ENCODE results near the gene CMIP. TPM values are rescaled to one million over a fixed set of nuclear protein-coding genes. Genes with fewer than 3 reads are reported as not detected.

The CMIP gene
- total RNA-seq, 1 donor from 2014 or later, result 11.1 TPM

DNA sequence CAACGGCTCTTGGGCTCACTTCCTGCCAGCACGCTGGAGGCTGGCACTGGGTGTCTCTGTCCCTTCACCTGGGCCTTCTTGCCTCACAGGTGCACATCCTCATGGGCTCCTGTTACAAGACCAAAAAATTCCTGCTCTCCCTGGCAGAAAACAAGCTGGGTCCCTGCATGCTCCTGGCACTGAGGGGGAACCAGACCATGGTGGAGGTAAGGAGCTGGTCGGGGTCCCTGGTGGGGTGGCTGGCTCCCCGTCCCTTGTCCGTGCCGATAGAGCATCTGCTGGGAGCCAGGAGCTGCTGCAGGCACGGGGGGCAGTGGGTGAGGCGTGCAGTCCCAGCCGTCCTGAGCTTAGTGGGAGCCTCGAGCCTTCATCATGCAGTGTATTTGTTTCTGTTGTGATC lies 255.0 kb downstream of the CMIP start:
- intact Hi-C loops (cut with DNase I), result no loop called here
- DNase-seq, result peak; percentile 20
- no peak for ATAC-seq (ENCODE audit: poor library complexity)

DNA sequence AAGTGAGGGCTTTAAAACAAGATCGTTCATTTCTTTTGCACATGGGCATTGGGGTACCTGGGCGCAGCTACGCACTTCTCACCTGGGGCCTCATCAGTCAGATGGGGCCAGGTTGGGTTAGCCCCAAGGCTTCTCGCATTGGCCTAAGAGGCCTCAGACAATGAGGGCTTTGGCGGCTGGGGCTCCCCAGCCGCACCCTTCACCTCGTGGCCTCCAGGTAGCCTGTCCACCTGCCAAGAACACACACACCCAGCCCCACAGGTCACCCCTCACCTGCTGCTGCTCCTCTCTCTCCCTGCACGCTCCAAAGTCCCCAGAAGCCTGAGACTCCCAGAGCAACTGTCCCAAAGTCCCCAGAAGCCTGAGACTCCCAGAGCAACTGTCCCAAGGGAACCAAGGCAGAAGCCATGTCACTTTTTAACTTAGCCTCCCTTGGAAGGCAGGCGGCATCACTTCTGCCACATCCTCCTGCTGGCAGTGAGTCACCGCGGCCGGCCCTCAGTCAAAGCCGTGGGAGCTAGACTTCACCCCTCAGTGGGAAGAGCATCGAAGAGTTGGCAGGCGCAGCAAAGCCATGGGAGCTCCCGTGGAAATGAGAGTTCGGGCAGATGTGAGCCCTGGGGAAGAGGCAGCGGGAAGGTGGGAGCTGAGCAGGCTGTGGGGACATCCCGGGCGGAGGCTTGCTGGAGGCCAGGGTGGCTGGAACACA lies 255.6 kb downstream of the CMIP start:
- DNase-seq (peak; percentile 38), ATAC-seq (ENCODE audit: poor library complexity) (no peak)
- intact Hi-C loops (cut with DNase I), result no loop called here

DNA sequence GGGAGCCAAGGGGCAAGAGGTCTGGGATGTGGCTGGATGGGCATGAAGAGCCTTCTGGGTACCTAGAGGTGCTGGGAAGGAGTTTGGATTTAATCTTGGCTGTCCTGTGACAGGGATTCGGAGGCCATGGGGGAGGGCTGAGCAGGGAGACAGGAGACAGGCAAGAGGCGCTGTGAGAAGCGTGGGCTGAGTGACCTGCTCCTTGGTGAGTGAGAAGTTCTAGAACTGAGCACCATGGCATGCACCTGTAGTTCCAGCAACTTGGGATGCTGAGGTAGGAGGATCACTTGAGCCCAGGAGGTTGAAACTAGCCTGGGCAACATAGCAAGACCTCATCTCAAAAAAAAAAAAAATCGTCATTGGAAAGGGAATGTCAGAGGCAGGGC lies 256.2 kb downstream of the CMIP start:
- intact Hi-C loops (cut with DNase I), result no loop called here
- no peak for ATAC-seq (ENCODE audit: poor library complexity)
- DNase-seq, result peak; percentile 17

DNA sequence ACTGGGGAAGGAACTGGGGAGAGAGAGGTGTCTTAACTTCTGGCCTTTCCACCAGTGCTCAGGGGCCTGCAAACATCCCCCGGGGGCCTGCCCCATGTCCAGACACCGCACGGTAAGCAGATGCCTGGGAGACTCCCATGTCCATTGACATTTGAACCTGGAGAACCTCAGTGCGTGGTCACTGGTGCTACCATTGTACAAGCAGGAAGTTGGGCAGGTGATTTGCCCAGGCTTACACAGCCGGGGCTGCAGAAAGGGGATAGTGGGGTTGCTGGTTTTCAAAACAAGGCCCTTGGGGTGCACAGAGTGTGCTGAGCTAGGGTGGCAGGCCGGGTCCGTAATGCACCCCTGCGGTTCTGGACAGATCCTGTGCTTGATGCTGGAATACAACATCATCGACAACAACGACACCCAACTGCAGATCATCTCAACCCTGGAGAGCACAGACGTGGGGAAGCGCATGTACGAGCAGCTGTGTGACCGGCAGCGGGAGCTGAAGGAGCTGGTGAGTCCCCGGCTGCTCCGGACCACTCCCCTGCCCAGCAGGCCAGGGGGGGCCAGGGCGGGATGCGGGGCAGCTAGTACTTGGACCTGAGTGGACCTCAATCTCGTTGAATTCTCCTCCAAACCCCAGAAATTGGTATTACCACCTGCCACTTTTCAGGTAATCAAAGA lies 256.8 kb downstream of the CMIP start:
- ATAC-seq (ENCODE audit: poor library complexity) (no peak), DNase-seq (peak; percentile 12)
- intact Hi-C loops (cut with DNase I), result no loop called here

DNA sequence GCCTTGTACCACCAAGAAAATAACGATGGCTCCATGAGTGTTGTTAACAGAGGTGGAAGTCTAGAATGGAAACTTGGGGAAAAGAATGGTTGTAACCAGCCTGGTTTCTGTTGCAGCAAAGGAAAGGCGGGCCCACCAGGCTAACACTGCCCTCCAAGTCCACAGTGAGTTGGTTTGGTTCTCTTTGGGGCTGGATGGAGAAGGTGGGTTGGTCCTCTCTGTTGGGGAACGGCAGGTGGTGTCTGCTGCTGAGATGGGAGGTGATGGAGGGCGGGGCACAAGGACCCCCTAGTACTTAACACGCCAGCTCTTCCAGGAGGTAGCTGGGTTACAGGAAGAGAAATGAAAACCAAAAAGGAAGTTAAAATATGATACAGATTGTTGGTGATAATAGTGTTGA lies 257.9 kb downstream of the CMIP start:
- ATAC-seq (ENCODE audit: poor library complexity) (no peak), DNase-seq (no peak)
- intact Hi-C loops (cut with DNase I), result no loop called here

DNA sequence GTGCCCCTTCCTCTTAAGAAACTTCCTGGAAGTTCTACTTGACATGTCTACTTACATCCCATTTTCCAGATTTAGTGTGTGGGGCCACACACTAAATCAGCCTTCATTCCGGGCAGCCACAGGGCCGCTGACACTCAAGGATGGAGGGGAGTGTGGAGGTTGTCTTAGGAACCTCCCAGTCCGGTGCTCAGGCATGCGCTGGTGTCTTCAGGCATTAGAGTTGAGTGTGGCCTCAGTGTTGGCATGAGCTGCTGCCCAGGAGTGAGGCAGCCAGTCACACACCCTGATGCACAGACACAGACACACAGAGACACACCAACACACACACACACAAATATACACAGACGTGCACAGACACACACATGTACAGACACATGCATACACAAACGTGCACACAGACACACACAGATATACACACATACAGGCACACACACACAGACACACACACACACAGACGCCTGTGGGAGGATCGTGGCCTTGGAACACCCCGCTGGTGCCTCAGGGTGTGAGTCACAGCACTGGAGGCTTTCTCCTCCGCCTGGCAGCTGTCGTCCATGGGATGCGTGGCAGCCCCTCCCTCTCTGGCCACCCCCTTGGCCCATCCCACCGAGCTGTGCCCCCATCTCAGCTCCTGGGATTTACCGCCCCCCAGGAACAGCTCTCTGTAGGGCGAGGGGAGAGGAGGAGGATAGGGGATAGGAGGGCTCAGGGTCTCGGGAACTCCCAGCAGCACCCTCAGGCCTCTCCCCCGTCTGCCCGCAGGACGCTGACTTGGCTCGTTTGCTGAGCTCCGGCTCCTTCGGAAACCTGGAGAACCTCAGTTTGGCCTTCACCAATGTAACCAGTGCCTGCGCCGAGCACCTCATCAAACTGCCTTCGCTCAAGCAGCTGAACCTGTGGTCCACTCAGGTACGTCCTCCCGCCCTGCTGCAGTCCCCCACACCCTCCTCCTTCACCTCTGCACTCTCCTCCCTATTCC lies 258.9 kb downstream of the CMIP start:
- intact Hi-C loops (cut with DNase I), result no loop called here
- DNase-seq (peak; percentile 17), ATAC-seq (ENCODE audit: poor library complexity) (no peak)

DNA sequence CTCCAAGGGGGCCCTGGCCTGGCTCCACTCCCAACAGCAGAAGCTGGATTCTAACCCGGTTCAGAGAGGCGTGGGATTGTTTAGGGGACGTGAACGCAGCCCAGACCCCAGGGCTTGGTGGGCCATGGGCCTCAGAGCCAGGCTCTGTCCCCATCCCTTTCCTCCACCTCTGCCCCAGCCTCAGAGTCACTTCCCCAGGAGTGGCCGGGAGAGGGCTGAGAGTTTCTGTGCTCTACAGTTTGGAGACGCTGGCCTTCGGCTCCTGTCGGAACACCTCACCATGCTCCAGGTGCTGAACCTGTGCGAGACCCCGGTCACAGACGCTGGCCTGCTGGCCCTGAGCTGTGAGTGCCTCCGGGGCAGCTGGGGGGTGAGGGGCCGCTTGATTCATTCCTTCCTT lies 260.7 kb downstream of the CMIP start:
- DNase-seq (peak; percentile 22), ATAC-seq (ENCODE audit: poor library complexity) (no peak)
- intact Hi-C loops (cut with DNase I), result no loop called here

DNA sequence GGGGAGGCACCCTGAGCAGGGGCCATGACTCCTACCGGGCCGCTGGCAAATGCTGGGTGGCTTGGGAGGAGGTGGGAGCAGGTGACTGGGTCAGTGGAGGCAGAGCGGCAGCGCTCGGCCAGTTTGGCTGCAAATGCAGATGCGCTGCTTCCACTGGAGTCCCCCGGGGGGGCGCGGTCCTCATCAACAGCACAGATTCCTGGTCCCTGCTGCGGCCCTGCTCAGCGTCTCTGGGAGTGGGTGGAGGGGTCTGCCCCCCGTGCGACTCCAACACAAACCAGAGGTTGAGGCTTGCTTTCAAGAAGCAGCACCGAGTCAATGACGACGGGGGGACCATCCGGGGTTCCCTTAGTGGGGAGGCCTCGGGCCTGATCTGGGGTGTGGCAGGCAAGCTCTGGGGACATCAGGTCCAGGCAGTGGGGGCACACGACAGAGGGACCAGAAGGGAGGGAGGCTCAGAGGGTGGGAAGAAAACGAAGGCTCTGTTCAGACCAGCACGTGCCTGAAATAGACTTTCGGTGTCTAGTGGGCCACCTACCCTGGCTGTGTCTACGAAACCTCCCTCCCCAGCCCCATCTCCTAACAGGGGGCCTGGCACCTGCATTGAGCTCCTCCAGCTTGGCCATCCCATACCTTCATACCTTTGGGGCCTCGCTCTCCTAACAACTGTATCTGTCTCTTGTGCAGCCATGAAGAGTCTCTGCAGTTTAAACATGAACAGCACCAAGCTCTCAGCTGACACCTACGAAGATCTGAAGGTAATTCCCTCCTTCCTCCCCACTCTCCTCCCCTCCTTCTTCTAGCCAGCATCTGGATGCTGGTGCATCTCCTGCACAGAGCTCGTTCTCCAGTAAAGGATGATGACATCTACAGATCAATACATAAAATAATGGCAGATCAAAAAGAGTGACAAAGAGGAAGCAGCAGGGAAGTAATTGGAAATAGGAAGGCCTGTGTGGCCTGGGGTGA lies 262.0 kb downstream of the CMIP start:
- DNase-seq (peak; percentile 38), ATAC-seq (ENCODE audit: poor library complexity) (no peak)
- intact Hi-C loops (cut with DNase I), result no loop called here

DNA sequence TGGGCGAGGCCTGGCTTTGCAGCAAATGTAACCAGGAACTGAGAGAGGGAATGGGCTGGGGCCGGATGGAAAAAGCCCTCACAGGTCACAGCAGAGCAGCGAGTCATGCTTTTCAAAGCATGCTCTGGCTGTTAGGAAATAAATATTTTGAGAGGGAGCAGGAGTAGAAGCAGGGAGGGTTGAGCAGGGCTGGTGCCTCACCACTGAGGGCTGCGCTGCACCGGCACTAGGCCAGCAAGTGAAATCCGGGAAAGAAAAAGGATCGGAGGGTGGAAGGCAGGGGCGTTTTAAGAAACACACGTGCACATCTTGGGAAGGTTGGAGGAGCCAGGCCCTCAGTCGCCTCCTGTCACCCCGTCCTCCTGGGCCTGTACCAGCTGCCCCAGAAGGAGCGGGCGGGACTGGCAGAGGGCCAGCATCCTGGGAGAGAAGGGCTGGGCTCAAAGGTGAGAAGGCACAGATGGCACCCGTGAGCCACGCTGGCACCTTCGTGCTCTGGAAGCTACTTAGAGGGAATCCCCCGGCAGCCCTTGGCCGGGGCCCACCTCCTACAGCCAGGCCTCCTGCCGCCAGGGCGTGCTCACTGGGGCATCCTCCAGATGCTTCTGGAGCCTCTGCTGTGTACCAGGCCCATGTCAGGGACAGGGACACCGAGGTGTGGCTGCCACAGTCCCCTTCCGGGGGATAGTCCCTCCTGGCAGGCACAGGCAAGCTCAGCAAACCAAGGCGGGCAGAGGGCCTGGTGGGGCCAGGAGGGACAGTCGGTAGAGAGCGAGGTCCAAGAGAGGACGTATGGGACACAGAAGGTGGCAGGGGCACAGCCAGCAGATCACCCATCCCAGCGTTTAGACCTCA lies 263.0 kb downstream of the CMIP start:
- peak; percentile 29 for ATAC-seq (ENCODE audit: poor library complexity)
- DNase-seq, result peak; percentile 37
- intact Hi-C loops (cut with DNase I), result no loop called here

DNA sequence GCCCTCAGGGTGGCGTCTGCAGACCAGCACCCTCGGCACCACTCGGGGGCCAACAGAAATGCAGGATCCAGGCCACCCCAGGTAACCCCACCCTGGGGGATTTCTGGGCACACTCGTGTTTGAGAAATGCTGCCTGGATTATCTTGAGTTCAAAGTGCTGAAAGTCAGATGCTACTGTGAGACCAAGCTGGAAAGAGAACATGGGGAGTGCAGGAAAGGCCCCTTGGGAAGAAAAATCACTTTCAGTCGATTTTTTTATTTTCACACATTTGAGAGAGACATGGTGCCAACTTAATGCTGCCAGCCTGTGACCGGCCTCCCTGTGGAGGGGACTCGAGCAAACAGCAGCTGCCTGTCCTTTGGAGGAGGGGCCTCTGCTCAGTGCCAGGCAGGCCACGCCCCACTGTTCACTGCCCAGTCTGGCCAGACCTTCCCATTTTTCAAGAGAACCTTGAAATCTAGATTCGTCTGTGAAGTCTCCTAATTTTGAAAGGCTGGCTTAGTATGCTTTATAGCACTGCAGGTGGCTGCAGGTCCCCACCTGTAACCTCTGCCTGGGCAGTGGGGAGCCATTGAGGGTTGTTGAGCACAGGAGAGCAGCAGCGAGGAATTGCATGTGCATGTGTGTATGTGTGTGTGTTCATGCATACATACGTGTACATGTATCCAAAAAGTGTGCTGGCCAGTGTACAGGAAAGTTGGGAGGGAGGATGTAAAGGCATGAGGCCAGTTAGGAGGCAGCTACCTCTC lies 263.8 kb downstream of the CMIP start:
- ATAC-seq (ENCODE audit: poor library complexity) (no peak), DNase-seq (peak; percentile 40)
- intact Hi-C loops (cut with DNase I), result no loop called here

DNA sequence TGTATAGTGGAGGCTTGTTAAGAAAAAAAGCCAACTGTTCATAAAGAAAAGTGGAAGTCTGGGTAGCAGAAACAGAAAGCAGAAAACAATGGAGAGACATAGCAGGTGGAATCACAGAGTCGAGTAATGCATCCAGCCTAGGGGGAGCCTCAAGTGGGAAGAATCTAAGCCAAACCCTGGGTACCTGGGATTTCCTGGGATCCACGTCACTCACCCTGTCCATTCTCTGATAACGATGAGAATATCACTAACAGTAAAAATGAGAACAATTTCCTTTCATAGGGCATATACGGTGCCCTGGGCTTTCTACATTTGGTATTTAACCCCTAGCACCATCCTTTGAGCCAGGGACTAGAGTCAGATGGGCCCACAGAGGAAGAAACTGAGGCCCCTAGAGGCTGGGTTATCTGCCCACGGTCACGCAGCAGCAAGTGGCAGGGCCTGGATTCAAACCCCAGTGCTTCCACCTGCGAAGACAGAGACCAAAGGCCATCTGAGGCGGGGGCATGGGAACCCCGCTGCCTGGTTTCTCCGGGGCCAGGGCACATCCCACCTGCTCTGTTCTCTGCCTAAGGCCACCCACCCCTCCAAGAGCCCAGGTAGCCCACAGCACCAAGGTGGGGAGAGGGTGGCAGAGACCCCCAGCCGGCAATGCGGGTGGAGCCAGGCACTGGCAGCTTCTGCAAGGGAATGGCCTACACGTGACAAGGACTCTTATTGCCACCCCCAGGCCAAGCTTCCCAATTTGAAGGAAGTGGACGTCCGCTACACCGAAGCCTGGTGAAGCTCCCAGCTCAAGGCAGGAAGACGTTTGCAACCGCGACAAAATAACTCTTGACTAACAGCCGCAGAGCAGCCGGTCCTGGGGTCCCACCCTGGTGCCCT lies 264.6 kb downstream of the CMIP start:
- ATAC-seq (ENCODE audit: poor library complexity) (no peak), DNase-seq (peak; percentile 25)
- intact Hi-C loops (cut with DNase I), result no loop called here

DNA sequence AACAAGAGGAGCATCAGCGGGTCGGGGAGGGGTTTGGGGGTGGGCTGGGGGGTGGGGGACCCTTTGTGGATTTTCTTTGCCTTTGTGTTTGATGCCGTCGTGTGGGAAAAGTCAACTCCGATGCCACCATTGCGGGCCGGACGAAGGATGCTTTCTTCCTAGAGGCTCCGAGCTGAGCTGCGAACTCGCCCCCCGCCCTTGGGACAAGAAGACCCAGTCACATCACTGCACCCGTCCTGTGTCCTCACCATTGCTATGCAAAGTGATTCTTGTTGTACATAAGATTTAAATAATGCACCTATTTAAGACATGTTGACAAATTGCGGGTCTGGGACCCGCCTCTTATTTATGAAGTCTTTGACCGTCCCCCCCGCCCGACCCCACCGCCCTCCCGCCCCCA lies 265.4 kb downstream of the CMIP start:
- DNase-seq (peak; percentile 29), ATAC-seq (ENCODE audit: poor library complexity) (no peak)
- intact Hi-C loops (cut with DNase I), result no loop called here

DNA sequence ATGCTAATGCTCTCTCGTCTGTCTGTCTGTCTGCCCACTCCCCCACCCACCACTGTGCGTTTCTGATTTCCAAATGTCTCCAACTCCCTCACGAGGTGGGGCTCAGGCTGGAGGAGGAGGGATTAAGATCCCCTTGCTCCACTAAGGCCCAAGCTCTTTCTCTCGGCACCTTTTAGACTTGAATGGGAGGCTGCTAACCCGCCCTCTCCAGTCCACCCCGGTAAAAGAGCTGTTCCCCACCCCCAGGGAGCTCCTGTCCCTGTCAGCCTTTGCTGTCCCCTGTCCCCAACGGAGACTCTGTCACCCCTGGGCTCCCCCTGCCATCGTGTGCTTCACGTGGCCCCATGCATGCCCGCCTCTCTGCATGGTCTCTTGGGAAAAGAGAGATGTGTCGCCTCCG lies 266.0 kb downstream of the CMIP start:
- ATAC-seq (ENCODE audit: poor library complexity) (no peak), DNase-seq (no peak)
- intact Hi-C loops (cut with DNase I), result no loop called here

DNA sequence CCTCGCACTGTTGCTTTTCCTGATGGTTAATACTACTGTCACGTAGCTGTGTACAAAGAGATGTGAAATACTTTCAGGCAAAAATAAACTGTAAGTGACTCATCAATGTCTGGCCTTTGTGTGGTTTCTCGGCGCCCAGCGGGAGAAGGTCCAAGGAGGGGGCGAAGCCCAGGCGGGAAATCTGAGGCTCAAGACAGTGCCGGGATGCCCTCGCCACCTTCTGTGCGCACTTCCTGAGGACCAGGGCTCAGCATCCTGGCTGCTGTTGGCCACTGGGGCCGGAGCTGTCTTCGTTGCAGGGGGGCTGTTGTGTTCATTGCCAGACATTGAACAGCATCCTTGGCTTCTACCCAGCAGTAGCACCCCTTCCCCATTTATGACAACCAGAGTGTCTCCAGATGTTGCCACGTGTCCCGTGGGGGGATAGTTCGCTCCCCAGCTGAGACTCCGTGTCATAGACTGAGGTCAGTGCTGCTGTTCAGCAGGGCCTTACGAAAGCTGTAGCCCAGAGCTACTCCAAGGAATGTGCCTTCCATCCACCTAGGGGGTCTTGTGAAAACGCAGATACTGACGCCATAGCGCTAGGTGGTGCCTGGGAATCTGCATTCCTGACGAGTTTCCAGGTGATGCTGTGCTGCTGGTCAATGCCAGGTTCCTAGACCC lies 267.2 kb downstream of the CMIP start:
- no peak for DNase-seq
- intact Hi-C loops (cut with DNase I), result no loop called here
- ATAC-seq (ENCODE audit: poor library complexity), result no peak

DNA sequence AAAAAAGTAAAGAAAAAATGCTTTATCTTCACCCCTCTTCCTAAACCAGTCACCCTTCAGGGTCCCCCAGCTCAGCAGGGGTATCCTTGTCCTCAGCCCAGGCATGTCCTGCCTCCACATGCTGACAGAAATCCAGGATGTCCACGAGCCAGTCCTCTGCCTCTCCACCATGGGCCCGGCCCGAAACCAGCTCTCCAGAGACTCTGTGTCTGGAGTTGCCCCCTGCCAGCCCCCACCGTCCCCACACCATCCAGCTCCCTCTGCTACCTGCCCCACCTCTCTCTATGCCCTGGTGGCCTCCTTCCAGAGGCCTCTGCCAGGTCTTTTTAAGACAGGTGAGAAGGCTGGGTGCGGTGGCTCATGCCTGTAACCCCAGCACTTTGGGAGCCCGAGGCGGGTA lies 268.1 kb downstream of the CMIP start:
- no peak for ATAC-seq (ENCODE audit: poor library complexity)
- no peak for DNase-seq
- intact Hi-C loops (cut with DNase I), result no loop called here
